ENCODE results near the gene PRIM1. TPM values are rescaled to one million over a fixed set of nuclear protein-coding genes. Genes with fewer than 3 reads are reported as not detected.

Gene PRIM1
- total and polyA plus RNA-seq, 2 of the 13 experiments (the other 11 are each of a cell fraction or from before 2014, with no cell fraction given): 30.0 to 47.3 TPM

DNA sequence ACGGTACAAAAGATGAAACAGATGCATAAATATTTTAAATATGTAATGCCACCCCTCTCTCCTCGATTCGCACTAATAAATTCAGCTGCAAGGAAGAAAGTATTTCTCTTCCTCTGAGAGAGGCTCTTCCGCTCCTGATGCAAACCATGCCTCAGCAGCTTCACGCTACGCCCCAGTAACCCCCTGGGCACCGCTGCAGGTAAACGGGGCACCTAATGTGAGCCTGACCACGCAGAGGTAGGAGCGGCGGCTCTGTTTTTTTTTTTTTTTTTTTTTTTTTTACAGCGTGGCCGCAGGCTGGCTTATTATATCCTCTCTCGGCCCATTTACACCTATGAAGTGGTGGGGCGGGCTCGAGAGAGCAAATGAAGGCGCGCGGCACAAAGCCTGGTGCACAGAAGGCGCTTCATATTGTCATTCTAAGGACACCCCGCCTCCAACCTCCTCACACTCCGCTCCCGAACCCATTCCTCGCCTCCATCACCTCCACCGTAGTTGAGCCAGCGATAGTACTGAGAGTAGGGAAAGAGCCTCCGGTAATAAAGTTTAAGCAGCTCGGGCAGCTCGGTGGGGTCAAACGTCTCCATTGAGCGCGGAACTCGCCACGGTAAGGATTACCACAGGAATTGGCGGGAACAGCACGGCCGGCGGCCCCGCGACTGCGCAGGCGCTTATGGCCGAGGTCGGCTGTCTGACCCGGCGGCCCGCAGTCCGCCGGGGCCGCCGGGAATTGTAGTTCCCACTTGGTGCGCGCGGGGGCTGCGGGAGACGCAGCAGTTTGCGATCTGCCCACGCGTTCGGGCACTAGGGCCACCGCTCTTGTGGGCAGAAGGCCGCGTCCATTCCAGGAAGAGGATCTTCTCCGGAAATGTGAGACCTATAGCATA, at the start of gene PRIM1 (continued):
- no peak for TF ChIP-seq ZBTB40 (IDR thresholded peaks at IDR 0.05)
- TF ChIP-seq ZBTB40 (CRISPR knock-in tag; IDR thresholded peaks at IDR 0.05): no peak; the same call in 1 of the 2 replicates
- peak; percentile 85 for TF ChIP-seq HCFC1 (IDR thresholded peaks at IDR 0.05; ENCODE audit: low read depth, low read length)
- no peak for TF ChIP-seq ZNF782 (CRISPR knock-in tag; IDR thresholded peaks at IDR 0.05; ENCODE audit: borderline replicate concordance)
- TF ChIP-seq, protein P1, sequence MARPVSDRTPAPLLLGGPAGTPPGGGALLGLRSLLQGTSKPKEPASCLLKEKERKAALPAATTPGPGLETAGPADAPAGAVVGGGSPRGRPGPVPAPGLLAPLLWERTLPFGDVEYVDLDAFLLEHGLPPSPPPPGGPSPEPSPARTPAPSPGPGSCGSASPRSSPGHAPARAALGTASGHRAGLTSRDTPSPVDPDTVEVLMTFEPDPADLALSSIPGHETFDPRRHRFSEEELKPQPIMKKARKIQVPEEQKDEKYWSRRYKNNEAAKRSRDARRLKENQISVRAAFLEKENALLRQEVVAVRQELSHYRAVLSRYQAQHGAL (CRISPR knock-in tag; IDR thresholded peaks at IDR 0.05; ENCODE audit: not compliant biosample characterization): no peak
- no peak for TF ChIP-seq KLF12 (CRISPR knock-in tag; IDR thresholded peaks at IDR 0.05; ENCODE audit: borderline replicate concordance)
- no peak for TF ChIP-seq NFYC (CRISPR knock-in tag; IDR thresholded peaks at IDR 0.05)
- no peak for TF ChIP-seq PHB2 (IDR thresholded peaks at IDR 0.05; ENCODE audit: partially characterized antibody)
- TF ChIP-seq NAIF1 (CRISPR knock-in tag; IDR thresholded peaks at IDR 0.05; ENCODE audit: borderline replicate concordance): 0 out of 2 replicates have a peak, but pooled peaks have one; percentile 52
- TF ChIP-seq SPEN (CRISPR knock-in tag; IDR thresholded peaks at IDR 0.05; ENCODE audit: low read depth): peak; percentile 53
- TF ChIP-seq ZNF446 (CRISPR knock-in tag; IDR thresholded peaks at IDR 0.05): 0 out of 2 replicates have a peak, but pooled peaks have one; percentile 33
- TF ChIP-seq BCL3 (CRISPR knock-in tag; IDR thresholded peaks at IDR 0.05): no peak
- TF ChIP-seq ZNF225 (CRISPR knock-in tag; IDR thresholded peaks at IDR 0.05): 0 out of 2 replicates have a peak, but pooled peaks have one; percentile 74
- TF ChIP-seq HMG20A (CRISPR knock-in tag; IDR thresholded peaks at IDR 0.05; ENCODE audit: borderline replicate concordance): no peak
- TF ChIP-seq WIZ (CRISPR knock-in tag; IDR thresholded peaks at IDR 0.05): no peak
- no peak for TF ChIP-seq ADNP (CRISPR knock-in tag; IDR thresholded peaks at IDR 0.05)
- TF ChIP-seq CHCHD3 (CRISPR knock-in tag; IDR thresholded peaks at IDR 0.05): no peak
